Measurements from ENCODE around the gene RTN4RL2. TPM values are rescaled to one million over a fixed set of nuclear protein-coding genes. Genes with fewer than 3 reads are reported as not detected.

The RTN4RL2 gene
- total RNA-seq: 0.27 TPM

- peak in 2 of 3 donors; percentile 59 to 67 for DNase-seq (ENCODE audit: low read depth in 2 of 3, low spot score in 2 of 3)
Observed at GRCh38 chr11:57460022-57460757, at the start of gene RTN4RL2. Gene RTN4RL2 (plus strand): TSS chr11:57460528. CDS start chr11:57460866, 338 bp downstream.

- no peak for DNase-seq (ENCODE audit: low read depth in 2 of 3, low spot score in 2 of 3)
Observed at GRCh38 chr11:57413681-57414080, 46.6 kb upstream of the RTN4RL2 start.

GRCh38 chr11:57414612-57415212, 45.6 kb upstream of the RTN4RL2 start:
- no peak for DNase-seq (ENCODE audit: low read depth in 2 of 3, low spot score in 2 of 3)

GRCh38 chr11:57416436-57416835, 43.9 kb upstream of the RTN4RL2 start:
- no peak for DNase-seq (ENCODE audit: low read depth in 2 of 3, low spot score in 2 of 3)

- no peak for DNase-seq (ENCODE audit: low read depth in 2 of 3, low spot score in 2 of 3)
Observed at GRCh38 chr11:57417056-57417455, 43.3 kb upstream of the RTN4RL2 start.

- DNase-seq (ENCODE audit: low read depth in 2 of 3, low spot score in 2 of 3): no peak
Observed at GRCh38 chr11:57418131-57418530, 42.2 kb upstream of the RTN4RL2 start.

- DNase-seq (ENCODE audit: low read depth in 2 of 3, low spot score in 2 of 3): no peak
Observed at GRCh38 chr11:57419146-57419545, 41.2 kb upstream of the RTN4RL2 start.

- DNase-seq (ENCODE audit: low read depth in 2 of 3, low spot score in 2 of 3): no peak
Observed at GRCh38 chr11:57421066-57421465, 39.3 kb upstream of the RTN4RL2 start.

- DNase-seq (ENCODE audit: low read depth in 2 of 3, low spot score in 2 of 3): no peak
Observed at GRCh38 chr11:57421805-57422204, 38.5 kb upstream of the RTN4RL2 start.

GRCh38 chr11:57422669-57423068, 37.7 kb upstream of the RTN4RL2 start:
- DNase-seq (ENCODE audit: low read depth in 2 of 3, low spot score in 2 of 3): no peak

- DNase-seq (ENCODE audit: low read depth in 2 of 3, low spot score in 2 of 3): no peak
Observed at GRCh38 chr11:57424137-57424791, 36.1 kb upstream of the RTN4RL2 start.

- DNase-seq (ENCODE audit: low read depth in 2 of 3, low spot score in 2 of 3): peak; percentile 47 to 99 (median 99)
Observed at GRCh38 chr11:57424792-57425564, 35.4 kb upstream of the RTN4RL2 start.

GRCh38 chr11:57425565-57426438, 34.5 kb upstream of the RTN4RL2 start:
- no peak for DNase-seq (ENCODE audit: low read depth in 2 of 3, low spot score in 2 of 3)

- no peak for DNase-seq (ENCODE audit: low read depth in 2 of 3, low spot score in 2 of 3)
Observed at GRCh38 chr11:57426439-57426928, 33.8 kb upstream of the RTN4RL2 start.

GRCh38 chr11:57426929-57427726, 33.2 kb upstream of the RTN4RL2 start, which contains the start of gene SLC43A3:
Gene SLC43A3 (minus strand): TSS chr11:57427121. CDS start chr11:57426172, 949 bp downstream.
- DNase-seq (ENCODE audit: low read depth in 2 of 3, low spot score in 2 of 3): peak; percentile 16 to 84 (median 82)

- no peak for DNase-seq (ENCODE audit: low read depth in 2 of 3, low spot score in 2 of 3)
Observed at GRCh38 chr11:57427727-57428082, 32.6 kb upstream of the RTN4RL2 start.

GRCh38 chr11:57428643-57429042, 31.7 kb upstream of the RTN4RL2 start:
- no peak for DNase-seq (ENCODE audit: low read depth in 2 of 3, low spot score in 2 of 3)

GRCh38 chr11:57429946-57430345, 30.4 kb upstream of the RTN4RL2 start:
- no peak for DNase-seq (ENCODE audit: low read depth in 2 of 3, low spot score in 2 of 3)

GRCh38 chr11:57430952-57431351, 29.4 kb upstream of the RTN4RL2 start:
- no peak for DNase-seq (ENCODE audit: low read depth in 2 of 3, low spot score in 2 of 3)
